Measurements from ENCODE around the gene SLC49A4. TPM values are rescaled to one million over a fixed set of nuclear protein-coding genes. Genes with fewer than 3 reads are reported as not detected.

Gene SLC49A4
- total RNA-seq, 1 experiment from 2014 or later = 16.1 TPM

DNA sequence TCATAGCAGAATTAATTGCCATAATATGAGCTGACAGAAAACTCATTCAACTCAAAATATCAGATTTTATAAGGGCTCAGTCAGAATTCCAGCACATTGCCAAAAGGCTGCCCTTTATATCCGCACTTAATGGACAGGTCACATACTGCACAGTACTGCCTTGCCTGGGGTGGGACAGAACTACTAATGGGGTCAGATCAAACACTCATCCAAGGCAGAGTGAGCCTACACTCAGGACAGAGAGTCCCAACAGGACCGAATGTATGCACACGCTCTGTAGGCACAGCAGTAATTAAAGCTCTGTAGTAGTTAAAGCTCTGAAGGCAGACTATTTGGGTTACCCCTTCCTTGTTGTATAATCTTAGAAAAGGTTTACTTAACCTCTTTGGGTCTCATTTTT, 28.4 kb upstream of the SLC49A4 start:
- H3K27ac Mint-ChIP-seq (ENCODE audit: unreplicated experiment) = no peak overlapping the region
- intact Hi-C loops (cut with micrococcal nuclease; ENCODE audit: unreplicated experiment) = no loop called here
- CTCF ChIA-PET = no interaction called here
- BruUV-seq (replicated peaks) = no TSS peak
- no peaks in the 10 kb centered on the region for H3K4me1 Mint-ChIP-seq (ENCODE audit: low read depth, unreplicated experiment)
- no peak for DNase-seq
- TF ChIP-seq, protein P1, sequence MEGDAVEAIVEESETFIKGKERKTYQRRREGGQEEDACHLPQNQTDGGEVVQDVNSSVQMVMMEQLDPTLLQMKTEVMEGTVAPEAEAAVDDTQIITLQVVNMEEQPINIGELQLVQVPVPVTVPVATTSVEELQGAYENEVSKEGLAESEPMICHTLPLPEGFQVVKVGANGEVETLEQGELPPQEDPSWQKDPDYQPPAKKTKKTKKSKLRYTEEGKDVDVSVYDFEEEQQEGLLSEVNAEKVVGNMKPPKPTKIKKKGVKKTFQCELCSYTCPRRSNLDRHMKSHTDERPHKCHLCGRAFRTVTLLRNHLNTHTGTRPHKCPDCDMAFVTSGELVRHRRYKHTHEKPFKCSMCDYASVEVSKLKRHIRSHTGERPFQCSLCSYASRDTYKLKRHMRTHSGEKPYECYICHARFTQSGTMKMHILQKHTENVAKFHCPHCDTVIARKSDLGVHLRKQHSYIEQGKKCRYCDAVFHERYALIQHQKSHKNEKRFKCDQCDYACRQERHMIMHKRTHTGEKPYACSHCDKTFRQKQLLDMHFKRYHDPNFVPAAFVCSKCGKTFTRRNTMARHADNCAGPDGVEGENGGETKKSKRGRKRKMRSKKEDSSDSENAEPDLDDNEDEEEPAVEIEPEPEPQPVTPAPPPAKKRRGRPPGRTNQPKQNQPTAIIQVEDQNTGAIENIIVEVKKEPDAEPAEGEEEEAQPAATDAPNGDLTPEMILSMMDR (IDR thresholded peaks at IDR 0.05; ENCODE audit: unreplicated experiment) = no peak
- H3K36me3 Mint-ChIP-seq (ENCODE audit: insufficient read depth, unreplicated experiment) = no peaks in the 10 kb centered on the region
- H3K9me3 Mint-ChIP-seq (ENCODE audit: low read depth, unreplicated experiment) = no peaks in the 10 kb centered on the region
- H3K27me3 Mint-ChIP-seq (ENCODE audit: unreplicated experiment) = no peaks in the 10 kb centered on the region
- H3K4me3 Mint-ChIP-seq (ENCODE audit: low read depth, unreplicated experiment) = no peak overlapping the region

DNA sequence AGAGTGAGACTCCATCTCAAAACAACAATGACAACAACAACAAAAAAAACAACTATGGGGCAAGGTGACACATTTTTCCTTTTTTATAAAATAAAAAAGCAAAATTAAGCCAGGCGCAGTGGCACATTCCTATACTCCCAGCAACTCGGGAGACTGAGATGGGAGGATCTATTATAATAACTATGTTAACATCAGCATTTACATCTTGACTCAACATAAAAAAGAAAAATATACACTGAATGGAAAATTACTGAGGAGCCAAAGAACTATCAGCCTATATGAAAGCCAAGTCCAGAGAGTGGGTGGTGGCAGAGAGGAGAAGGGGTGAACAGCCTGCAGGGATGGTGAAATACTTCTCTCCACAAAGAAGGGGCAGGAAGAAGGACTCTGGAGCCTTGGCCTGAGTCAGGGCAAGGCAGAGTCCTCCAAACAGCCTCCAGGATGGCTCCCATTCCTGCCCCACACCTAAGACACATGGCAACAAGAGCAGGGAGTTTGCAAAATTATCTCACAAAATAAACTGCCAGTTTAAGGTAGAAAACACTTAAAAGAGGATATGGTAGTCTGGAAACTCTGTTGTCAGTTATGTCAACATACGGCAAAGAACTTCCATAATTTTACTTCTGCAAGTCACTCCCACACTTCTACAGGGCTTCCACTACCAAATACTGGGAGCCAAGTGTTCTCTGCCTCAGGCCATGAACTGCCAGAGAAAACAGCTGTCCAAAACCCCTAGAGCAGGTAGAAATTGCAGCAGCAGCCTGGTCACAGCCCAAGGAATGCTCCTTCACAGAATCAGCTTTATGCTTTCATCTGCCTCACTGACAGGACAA, 27.1 kb upstream of the SLC49A4 start:
- H3K4me1 Mint-ChIP-seq (ENCODE audit: low read depth, unreplicated experiment) = no peaks in the 10 kb centered on the region
- TF ChIP-seq, protein P1 (IDR thresholded peaks at IDR 0.05; ENCODE audit: unreplicated experiment) = no peak
- CTCF ChIA-PET = no interaction called here
- intact Hi-C loops (cut with micrococcal nuclease; ENCODE audit: unreplicated experiment) = no loop called here
- H3K4me3 Mint-ChIP-seq (ENCODE audit: low read depth, unreplicated experiment) = no peak overlapping the region
- no peak overlapping the region for H3K27ac Mint-ChIP-seq (ENCODE audit: unreplicated experiment)
- no peak for DNase-seq
- H3K27me3 Mint-ChIP-seq (ENCODE audit: unreplicated experiment) = no peaks in the 10 kb centered on the region
- H3K9me3 Mint-ChIP-seq (ENCODE audit: low read depth, unreplicated experiment) = no peaks in the 10 kb centered on the region
- no peaks in the 10 kb centered on the region for H3K36me3 Mint-ChIP-seq (ENCODE audit: insufficient read depth, unreplicated experiment)
- BruUV-seq (replicated peaks) = no TSS peak

DNA sequence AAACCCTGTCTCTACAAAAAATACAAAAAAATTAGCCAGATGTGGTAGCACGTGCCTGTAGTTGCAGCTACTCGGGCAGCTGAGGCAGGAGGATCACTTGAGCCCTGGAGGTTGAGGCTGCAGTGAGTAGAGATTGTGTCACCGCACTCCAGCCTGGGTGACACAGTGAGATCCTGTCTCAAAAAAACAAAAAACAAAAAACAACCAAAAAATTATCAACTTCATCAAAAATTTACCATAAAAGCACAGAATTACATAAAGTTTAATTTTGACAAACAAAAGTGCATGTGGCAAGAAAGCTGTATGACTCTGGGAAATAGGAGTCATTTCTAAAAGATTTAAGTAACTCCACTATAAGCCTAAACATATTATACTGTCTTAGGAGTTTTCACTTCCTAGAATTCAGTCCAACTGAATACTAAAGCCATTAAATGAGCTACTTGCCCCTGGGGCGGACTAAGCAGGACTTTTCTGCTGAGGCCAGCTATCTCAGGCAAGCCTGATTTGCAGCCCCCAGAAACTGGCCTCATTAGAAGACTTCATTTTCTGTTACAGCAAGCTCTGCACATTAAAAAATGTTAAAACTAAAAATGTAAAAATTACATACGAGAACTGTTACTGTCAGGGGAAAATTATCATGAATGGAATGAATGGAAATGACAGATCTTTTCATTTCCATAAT, 24.2 kb upstream of the SLC49A4 start:
- CTCF ChIA-PET = no interaction called here
- H3K27me3 Mint-ChIP-seq (ENCODE audit: unreplicated experiment) = no peaks in the 10 kb centered on the region
- TF ChIP-seq, protein P1 (IDR thresholded peaks at IDR 0.05; ENCODE audit: unreplicated experiment) = no peak
- H3K27ac Mint-ChIP-seq (ENCODE audit: unreplicated experiment) = no peak overlapping the region
- no peaks in the 10 kb centered on the region for H3K36me3 Mint-ChIP-seq (ENCODE audit: insufficient read depth, unreplicated experiment)
- H3K4me1 Mint-ChIP-seq (ENCODE audit: low read depth, unreplicated experiment) = no peaks in the 10 kb centered on the region
- no TSS peak for BruUV-seq (replicated peaks)
- intact Hi-C loops (cut with micrococcal nuclease; ENCODE audit: unreplicated experiment) = no loop called here
- H3K9me3 Mint-ChIP-seq (ENCODE audit: low read depth, unreplicated experiment) = no peaks in the 10 kb centered on the region
- H3K4me3 Mint-ChIP-seq (ENCODE audit: low read depth, unreplicated experiment) = no peak overlapping the region
- no peak for DNase-seq

DNA sequence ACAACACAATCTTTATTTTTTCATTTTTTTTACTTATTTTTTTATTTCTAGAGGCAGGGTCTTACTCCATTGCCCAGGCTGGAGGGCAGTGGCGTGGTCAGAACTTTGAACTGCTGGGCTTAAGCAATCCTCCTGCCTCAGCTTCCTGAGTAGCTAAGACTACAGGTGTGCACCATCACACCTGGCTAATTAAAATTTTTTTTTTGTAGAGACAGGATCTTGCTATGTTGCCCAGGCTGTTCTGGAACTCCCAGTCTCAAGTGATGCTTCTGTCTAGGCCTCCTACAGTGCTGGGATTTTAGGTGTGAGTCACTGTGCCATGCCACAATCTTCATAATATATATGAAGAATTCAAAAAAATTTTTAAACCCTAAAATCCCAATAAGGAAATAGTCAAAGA, 22.0 kb upstream of the SLC49A4 start:
- H3K4me1 Mint-ChIP-seq (ENCODE audit: low read depth, unreplicated experiment) = no peaks in the 10 kb centered on the region
- no peaks in the 10 kb centered on the region for H3K36me3 Mint-ChIP-seq (ENCODE audit: insufficient read depth, unreplicated experiment)
- no peak overlapping the region for H3K27ac Mint-ChIP-seq (ENCODE audit: unreplicated experiment)
- CTCF ChIA-PET = interaction anchor here (0.6 kb wide), 1 partner anchor 1270 kb away, joined by 3 read pairs; no protein-coding TSS in a partner anchor
- no peaks in the 10 kb centered on the region for H3K9me3 Mint-ChIP-seq (ENCODE audit: low read depth, unreplicated experiment)
- no peaks in the 10 kb centered on the region for H3K27me3 Mint-ChIP-seq (ENCODE audit: unreplicated experiment)
- TF ChIP-seq, protein P1 (IDR thresholded peaks at IDR 0.05; ENCODE audit: unreplicated experiment) = no peak
- no peak overlapping the region for H3K4me3 Mint-ChIP-seq (ENCODE audit: low read depth, unreplicated experiment)
- DNase-seq = no peak
- BruUV-seq (replicated peaks) = no TSS peak
- intact Hi-C loops (cut with micrococcal nuclease; ENCODE audit: unreplicated experiment) = no loop called here

Measured in Calu3 (cell line).